ENCODE measurements around the gene SMYD2. TPM values are rescaled to one million over a fixed set of nuclear protein-coding genes. Genes with fewer than 3 reads are reported as not detected.

Gene SMYD2
- total and polyA plus RNA-seq, 10 of the 15 experiments (the other 5 are each of a cell fraction or from before 2014, with no cell fraction given), result 8.3 to 55.7 (median 26.4) TPM

DNA sequence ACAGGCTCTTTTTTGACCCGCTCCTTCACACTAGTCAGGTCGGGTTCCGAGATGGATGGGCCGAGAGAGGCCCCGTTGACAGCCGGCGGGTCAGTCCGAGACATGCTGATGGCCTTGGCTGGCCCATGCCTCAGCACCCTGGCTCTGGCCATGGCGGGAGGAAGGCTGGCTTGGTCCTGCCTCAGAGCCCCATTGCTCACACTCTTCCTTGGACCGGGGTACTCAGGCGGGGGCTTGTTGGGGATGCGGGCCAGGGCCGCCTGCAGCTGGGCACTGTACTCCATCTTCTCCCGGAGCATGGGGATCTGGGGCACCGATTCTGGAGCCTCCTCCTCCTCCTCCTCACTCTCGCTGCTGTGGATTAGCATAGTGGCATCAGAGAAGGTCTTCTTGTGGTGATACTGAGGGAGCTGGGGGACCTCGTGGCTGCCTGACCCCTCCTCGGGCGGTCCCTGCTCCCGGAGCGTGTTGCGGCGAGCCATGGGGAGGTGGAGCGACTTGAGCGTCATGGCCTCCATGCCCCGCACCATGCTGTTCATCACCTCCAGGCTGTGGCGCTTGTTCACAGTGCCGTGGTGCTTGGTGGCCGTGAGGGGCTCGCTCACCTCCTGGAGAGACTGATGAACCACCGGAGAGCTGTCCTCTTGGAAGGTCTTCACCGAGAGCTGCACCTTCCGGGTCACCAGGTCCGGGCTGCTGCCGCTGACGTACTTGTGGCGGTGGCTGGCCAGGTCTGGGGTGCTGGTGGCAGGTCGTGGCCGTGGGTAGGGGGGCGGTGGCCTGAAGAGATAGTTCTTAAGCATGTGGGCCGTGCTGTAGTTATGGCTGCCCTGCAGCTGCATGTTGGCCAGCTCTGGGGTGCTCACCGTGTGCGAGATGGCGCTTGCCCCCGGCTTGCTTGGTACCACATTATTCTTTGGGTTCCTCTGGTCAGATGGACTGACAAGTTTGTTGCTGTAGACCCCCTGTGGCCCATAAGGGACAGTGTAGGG, 102.7 kb downstream of the SMYD2 start:
- Histone ChIP-seq H3K4me3 (no peak overlapping the region), H3K27ac (ENCODE audit: control insufficient read depth, insufficient read depth) (no peak overlapping the region), H3K27me3 (replicated peaks in 1 of 2; ENCODE audit: control insufficient read depth in 2 of 2, insufficient read depth in 2 of 2, low read length in 1 of 2) (no peaks in the 10 kb centered on the region), H2AFZ (ENCODE audit: control insufficient read depth, low read depth, low read length) (no peak overlapping the region), H3K36me3 (ENCODE audit: control insufficient read depth in 2 of 2, insufficient read depth in 2 of 2, low read length in 1 of 2) (no peaks in the 10 kb centered on the region), H3K4me1 (ENCODE audit: control insufficient read depth, insufficient read depth, low read length) (no peaks in the 10 kb centered on the region), H3K4me2 (ENCODE audit: control insufficient read depth, insufficient read depth) (no peak overlapping the region), H3K9me3 (replicated peaks; ENCODE audit: control insufficient read depth, insufficient read depth, low read length) (no peaks in the 10 kb centered on the region), H3K79me2 (ENCODE audit: control insufficient read depth, insufficient read depth, low read length) (no peaks in the 10 kb centered on the region), H3K9ac (ENCODE audit: control insufficient read depth, insufficient read depth, low read length) (no peak overlapping the region), H4K20me1 (ENCODE audit: control insufficient read depth, insufficient read depth) (no peaks in the 10 kb centered on the region; the same call in 1 of the 2 replicates)
- no TSS peak for BruUV-seq (replicated peaks)
- RAD21 ChIA-PET (ENCODE audit: unreplicated experiment), result no interaction called here
- CTCF ChIA-PET, result interaction anchor here (1.0 to 1.7 kb wide), 2 partner anchors 51 to 201 kb away, joined by 3 to 7 read pairs; no protein-coding TSS in a partner anchor
- WGBS (ENCODE audit: insufficient coverage, insufficient replicate concordance, low lambda C conversion rate, missing lambda C conversion rate), result 60% methylated on average over 45 of the region's 45 CpGs
- TF ChIP-seq EZH2 (IDR thresholded peaks at IDR 0.05; ENCODE audit: borderline replicate concordance, control insufficient read depth, low read depth, low read length) (no peak), BHLHE40 (IDR thresholded peaks at IDR 0.05; ENCODE audit: borderline replicate concordance in 1 of 2, low read depth in 2 of 2, low read length in 1 of 2) (no peak), ZNF384 (IDR thresholded peaks at IDR 0.05; ENCODE audit: borderline replicate concordance, low read depth, low read length) (no peak)
- TF ChIP-seq, protein P1, sequence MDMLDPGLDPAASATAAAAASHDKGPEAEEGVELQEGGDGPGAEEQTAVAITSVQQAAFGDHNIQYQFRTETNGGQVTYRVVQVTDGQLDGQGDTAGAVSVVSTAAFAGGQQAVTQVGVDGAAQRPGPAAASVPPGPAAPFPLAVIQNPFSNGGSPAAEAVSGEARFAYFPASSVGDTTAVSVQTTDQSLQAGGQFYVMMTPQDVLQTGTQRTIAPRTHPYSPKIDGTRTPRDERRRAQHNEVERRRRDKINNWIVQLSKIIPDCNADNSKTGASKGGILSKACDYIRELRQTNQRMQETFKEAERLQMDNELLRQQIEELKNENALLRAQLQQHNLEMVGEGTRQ (IDR thresholded peaks at IDR 0.05; ENCODE audit: borderline replicate concordance, low read depth, low read length), result no peak
- intact Hi-C loops (cut with micrococcal nuclease; ENCODE audit: unreplicated experiment) (no loop called here), in situ Hi-C loops (cut with MboI) (no loop called here)
- POLR2A ChIA-PET, result no interaction called here
- ATAC-seq (no peak), FAIRE-seq (no peak), DNase-seq (ENCODE audit: low read depth, low spot score) (no peak)
- SMC1A ChIA-PET (ENCODE audit: uncharacterized antibody, unreplicated experiment), result interaction anchor here (1.4 kb wide), 1 partner anchor 61 kb away, joined by 4 read pairs; no protein-coding TSS in a partner anchor

Measured in GM12878 (cell line).